ENCODE data around the gene RNF13.

The RNF13 gene

GRCh38 chr3:149898771-149899170, 85.8 kb downstream of the RNF13 start:
- H3K4me1 ChIP-seq (ENCODE audit: insufficient read depth, low read length): peaks cover 3% of the 10 kb centered on the region; the same call in 1 of the 2 replicates
- WGBS: 94% methylated on average over 2 of the region's 2 CpGs
- peaks cover 2% of the 10 kb centered on the region; the same call in 1 of the 2 replicates for H3K36me3 ChIP-seq (ENCODE audit: insufficient read depth, low read length)
- no peak overlapping the region for H3K9ac ChIP-seq (ENCODE audit: low read depth, low read length)
- no peak overlapping the region for H3K27ac ChIP-seq (ENCODE audit: low read depth, low read length)
- H3K4me3 ChIP-seq (ENCODE audit: low read length): no peak overlapping the region
- no peaks in the 10 kb centered on the region for H3K9me3 ChIP-seq (ENCODE audit: insufficient read depth, low read depth, low read length)
- no peaks in the 10 kb centered on the region for H3K27me3 ChIP-seq (ENCODE audit: insufficient read depth, low read length)

GRCh38 chr3:149900322-149900721, 87.3 kb downstream of the RNF13 start:
- H3K36me3 ChIP-seq (ENCODE audit: insufficient read depth, low read length): peaks cover 2% of the 10 kb centered on the region; the same call in 1 of the 2 replicates

GRCh38 chr3:149901770-149902169, 88.8 kb downstream of the RNF13 start:
- Histone ChIP-seq H3K27ac (ENCODE audit: low read depth, low read length) (no peak overlapping the region), H3K4me3 (ENCODE audit: low read length) (no peak overlapping the region), H3K4me1 (ENCODE audit: insufficient read depth, low read length) (peaks cover 3% of the 10 kb centered on the region; the same call in 1 of the 2 replicates), H3K9me3 (ENCODE audit: insufficient read depth, low read depth, low read length) (no peaks in the 10 kb centered on the region), H3K27me3 (ENCODE audit: insufficient read depth, low read length) (no peaks in the 10 kb centered on the region), H3K36me3 (ENCODE audit: insufficient read depth, low read length) (no peaks in the 10 kb centered on the region), H3K9ac (ENCODE audit: low read depth, low read length) (no peak overlapping the region)

More at GRCh38 chr3:149900322-149900721, 87.3 kb downstream of the RNF13 start:
- H3K4me3 ChIP-seq (ENCODE audit: low read length): no peak overlapping the region
- H3K4me1 ChIP-seq (ENCODE audit: insufficient read depth, low read length): peaks cover 3% of the 10 kb centered on the region; the same call in 1 of the 2 replicates
- H3K27me3 ChIP-seq (ENCODE audit: insufficient read depth, low read length): no peaks in the 10 kb centered on the region
- no peaks in the 10 kb centered on the region for H3K9me3 ChIP-seq (ENCODE audit: insufficient read depth, low read depth, low read length)
- no peak overlapping the region for H3K9ac ChIP-seq (ENCODE audit: low read depth, low read length)
- H3K27ac ChIP-seq (ENCODE audit: low read depth, low read length): no peak overlapping the region

GRCh38 chr3:149902498-149903139, 89.6 kb downstream of the RNF13 start:
- Histone ChIP-seq H3K9me3 (ENCODE audit: insufficient read depth, low read depth, low read length) (no peaks in the 10 kb centered on the region), H3K36me3 (ENCODE audit: insufficient read depth, low read length) (no peaks in the 10 kb centered on the region), H3K9ac (ENCODE audit: low read depth, low read length) (no peak overlapping the region), H3K4me3 (ENCODE audit: low read length) (no peak overlapping the region), H3K27ac (ENCODE audit: low read depth, low read length) (no peak overlapping the region), H3K4me1 (ENCODE audit: insufficient read depth, low read length) (peaks cover 3% of the 10 kb centered on the region; the same call in 1 of the 2 replicates), H3K27me3 (ENCODE audit: insufficient read depth, low read length) (no peaks in the 10 kb centered on the region)
- 72% methylated on average over 2 of the region's 3 CpGs for WGBS

GRCh38 chr3:149906036-149906435, 93.0 kb downstream of the RNF13 start:
- Histone ChIP-seq H3K9ac (ENCODE audit: low read depth, low read length) (no peak overlapping the region), H3K4me1 (ENCODE audit: insufficient read depth, low read length) (no peaks in the 10 kb centered on the region)

GRCh38 chr3:149908424-149908957, 95.5 kb downstream of the RNF13 start:
- H3K36me3 ChIP-seq (ENCODE audit: insufficient read depth, low read length): 0 out of 2 replicates have a peak, but pooled peaks cover 10% of the 10 kb centered on the region
- no peak overlapping the region for H3K9ac ChIP-seq (ENCODE audit: low read depth, low read length)
- no peaks in the 10 kb centered on the region for H3K4me1 ChIP-seq (ENCODE audit: insufficient read depth, low read length)
- no peaks in the 10 kb centered on the region for H3K27me3 ChIP-seq (ENCODE audit: insufficient read depth, low read length)
- H3K4me3 ChIP-seq (ENCODE audit: low read length): no peak overlapping the region
- H3K27ac ChIP-seq (ENCODE audit: low read depth, low read length): no peak overlapping the region
- no peaks in the 10 kb centered on the region for H3K9me3 ChIP-seq (ENCODE audit: insufficient read depth, low read depth, low read length)

More at GRCh38 chr3:149906036-149906435, 93.0 kb downstream of the RNF13 start:
- Histone ChIP-seq H3K36me3 (ENCODE audit: insufficient read depth, low read length) (no peaks in the 10 kb centered on the region), H3K27me3 (ENCODE audit: insufficient read depth, low read length) (no peaks in the 10 kb centered on the region), H3K9me3 (ENCODE audit: insufficient read depth, low read depth, low read length) (no peaks in the 10 kb centered on the region), H3K4me3 (ENCODE audit: low read length) (no peak overlapping the region), H3K27ac (ENCODE audit: low read depth, low read length) (no peak overlapping the region)

GRCh38 chr3:149909923-149910322, 96.9 kb downstream of the RNF13 start:
- Histone ChIP-seq H3K4me1 (ENCODE audit: insufficient read depth, low read length) (no peaks in the 10 kb centered on the region), H3K27me3 (ENCODE audit: insufficient read depth, low read length) (no peaks in the 10 kb centered on the region), H3K9ac (ENCODE audit: low read depth, low read length) (no peak overlapping the region), H3K27ac (ENCODE audit: low read depth, low read length) (no peak overlapping the region), H3K36me3 (ENCODE audit: insufficient read depth, low read length) (0 out of 2 replicates have a peak, but pooled peaks cover 10% of the 10 kb centered on the region), H3K4me3 (ENCODE audit: low read length) (no peak overlapping the region), H3K9me3 (ENCODE audit: insufficient read depth, low read depth, low read length) (no peaks in the 10 kb centered on the region)
- WGBS: 93% methylated on average over 4 of the region's 4 CpGs

- Histone ChIP-seq H3K36me3 (ENCODE audit: insufficient read depth, low read length) (peaks cover 14% of the 10 kb centered on the region; the same call in 1 of the 2 replicates), H3K27me3 (ENCODE audit: insufficient read depth, low read length) (no peaks in the 10 kb centered on the region), H3K9ac (ENCODE audit: low read depth, low read length) (no peak overlapping the region), H3K9me3 (ENCODE audit: insufficient read depth, low read depth, low read length) (no peaks in the 10 kb centered on the region), H3K27ac (ENCODE audit: low read depth, low read length) (no peak overlapping the region), H3K4me1 (ENCODE audit: insufficient read depth, low read length) (no peaks in the 10 kb centered on the region), H3K4me3 (ENCODE audit: low read length) (no peak overlapping the region)
- WGBS: 93% methylated on average over 5 of the region's 5 CpGs
Observed at GRCh38 chr3:149917124-149917667, 104.2 kb downstream of the RNF13 start.

- H3K36me3 ChIP-seq (ENCODE audit: insufficient read depth, low read length): peaks cover 15% of the 10 kb centered on the region; the same call in 1 of the 2 replicates
- no peaks in the 10 kb centered on the region for H3K27me3 ChIP-seq (ENCODE audit: insufficient read depth, low read length)
- H3K4me3 ChIP-seq (ENCODE audit: low read length): no peak overlapping the region
- H3K4me1 ChIP-seq (ENCODE audit: insufficient read depth, low read length): no peaks in the 10 kb centered on the region
- WGBS: no CpG with 5 or more reads among the region's 3 CpGs
- H3K27ac ChIP-seq (ENCODE audit: low read depth, low read length): no peak overlapping the region
- no peak overlapping the region for H3K9ac ChIP-seq (ENCODE audit: low read depth, low read length)
- H3K9me3 ChIP-seq (ENCODE audit: insufficient read depth, low read depth, low read length): no peaks in the 10 kb centered on the region
Observed at GRCh38 chr3:149919509-149919908, 106.5 kb downstream of the RNF13 start.

GRCh38 chr3:149920119-149920518, 107.1 kb downstream of the RNF13 start:
- no peaks in the 10 kb centered on the region for H3K4me1 ChIP-seq (ENCODE audit: insufficient read depth, low read length)
- no peak overlapping the region for H3K4me3 ChIP-seq (ENCODE audit: low read length)
- no peaks in the 10 kb centered on the region for H3K27me3 ChIP-seq (ENCODE audit: insufficient read depth, low read length)
- WGBS: 97% methylated on average over 3 of the region's 3 CpGs
- H3K36me3 ChIP-seq (ENCODE audit: insufficient read depth, low read length): peaks cover 15% of the 10 kb centered on the region; the same call in 1 of the 2 replicates
- no peak overlapping the region for H3K9ac ChIP-seq (ENCODE audit: low read depth, low read length)
- H3K27ac ChIP-seq (ENCODE audit: low read depth, low read length): no peak overlapping the region
- no peaks in the 10 kb centered on the region for H3K9me3 ChIP-seq (ENCODE audit: insufficient read depth, low read depth, low read length)

- Histone ChIP-seq H3K9me3 (ENCODE audit: insufficient read depth, low read depth, low read length) (peaks cover 29% of the 10 kb centered on the region), H3K36me3 (ENCODE audit: insufficient read depth, low read length) (peaks cover 7% of the 10 kb centered on the region; the same call in 1 of the 2 replicates), H3K9ac (ENCODE audit: low read depth, low read length) (no peak overlapping the region), H3K4me3 (ENCODE audit: low read length) (no peak overlapping the region), H3K27ac (ENCODE audit: low read depth, low read length) (no peak overlapping the region), H3K27me3 (ENCODE audit: insufficient read depth, low read length) (no peaks in the 10 kb centered on the region), H3K4me1 (ENCODE audit: insufficient read depth, low read length) (no peaks in the 10 kb centered on the region)
- no CpG with 5 or more reads among the region's 1 CpG for WGBS
Observed at GRCh38 chr3:149933008-149933407, 120.0 kb downstream of the RNF13 start.

Measured in HUES64 (cell line).